ENCODE results near the gene BCDIN3D.

BCDIN3D gene

DNA sequence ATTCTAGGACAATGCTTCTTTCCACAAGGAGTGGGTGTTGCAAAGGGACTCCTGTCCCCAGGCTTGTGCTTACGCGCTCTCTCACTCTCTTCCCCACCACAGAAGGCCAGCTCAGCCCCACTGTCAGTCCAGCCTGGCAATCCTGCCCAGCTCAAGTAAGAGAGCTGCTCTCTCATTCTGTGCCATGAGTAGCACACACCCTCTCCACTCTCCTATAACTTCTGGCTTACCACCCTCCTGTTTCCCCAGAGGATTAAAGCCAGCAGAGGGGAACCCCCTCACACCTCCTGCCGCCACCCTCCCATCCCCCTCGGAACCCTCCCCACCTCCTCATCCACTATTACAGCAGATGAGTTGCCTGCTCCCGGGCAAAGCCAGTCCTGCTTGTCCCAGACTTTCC lies 31.8 kb downstream of the BCDIN3D start:
- no peak overlapping the region for H3K4me3 ChIP-seq (ENCODE audit: low read length)
- no peak overlapping the region for H3K9ac ChIP-seq (ENCODE audit: low read length)
- peaks cover 32% of the 10 kb centered on the region for H3K4me1 ChIP-seq (ENCODE audit: control insufficient read depth, insufficient read depth, low read length)
- no peaks in the 10 kb centered on the region for H3K9me3 ChIP-seq (ENCODE audit: control insufficient read depth, low read length)
- H3K36me3 ChIP-seq (ENCODE audit: control insufficient read depth, insufficient read depth, low read length, severe bottlenecking) = peaks cover 29% of the 10 kb centered on the region
- DNase-seq (ENCODE audit: low read depth) = no peak
- H3K27me3 ChIP-seq (replicated peaks; ENCODE audit: control insufficient read depth, insufficient read depth, low read length) = no peaks in the 10 kb centered on the region

DNA sequence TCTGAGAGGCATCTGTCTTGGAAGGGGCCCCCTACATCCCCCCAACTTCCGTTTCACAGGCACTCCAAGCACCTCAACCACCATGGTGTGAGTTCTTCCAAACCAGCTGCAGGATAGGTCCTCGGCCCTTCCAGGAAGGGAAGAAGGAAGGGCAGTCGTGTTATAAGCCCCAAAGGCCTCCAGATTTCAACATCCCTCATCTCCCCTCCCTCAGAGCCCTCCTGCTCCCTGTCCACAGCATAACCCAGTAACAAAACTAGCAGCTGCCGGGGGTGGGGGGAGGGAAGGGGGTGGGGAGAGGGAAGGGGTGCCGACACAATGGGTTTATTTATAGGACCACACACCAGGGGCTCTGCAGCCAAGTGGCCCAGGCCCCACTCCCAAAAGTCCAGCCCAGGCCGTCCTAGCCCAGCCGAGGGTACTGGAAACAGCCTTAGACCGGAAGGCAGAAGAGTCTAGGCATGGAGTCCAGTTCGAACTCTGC lies 33.0 kb downstream of the BCDIN3D start:
- DNase-seq (ENCODE audit: low read depth) = no peak
- H3K9me3 ChIP-seq (ENCODE audit: control insufficient read depth, low read length) = no peaks in the 10 kb centered on the region
- no peaks in the 10 kb centered on the region for H3K27me3 ChIP-seq (replicated peaks; ENCODE audit: control insufficient read depth, insufficient read depth, low read length)
- H3K36me3 ChIP-seq (ENCODE audit: control insufficient read depth, insufficient read depth, low read length, severe bottlenecking) = peaks cover 28% of the 10 kb centered on the region
- H3K4me1 ChIP-seq (ENCODE audit: control insufficient read depth, insufficient read depth, low read length) = peaks cover 33% of the 10 kb centered on the region
- peak overlapping the region; percentile 68 for H3K9ac ChIP-seq (ENCODE audit: low read length)
- no peak overlapping the region for H3K4me3 ChIP-seq (ENCODE audit: low read length)

DNA sequence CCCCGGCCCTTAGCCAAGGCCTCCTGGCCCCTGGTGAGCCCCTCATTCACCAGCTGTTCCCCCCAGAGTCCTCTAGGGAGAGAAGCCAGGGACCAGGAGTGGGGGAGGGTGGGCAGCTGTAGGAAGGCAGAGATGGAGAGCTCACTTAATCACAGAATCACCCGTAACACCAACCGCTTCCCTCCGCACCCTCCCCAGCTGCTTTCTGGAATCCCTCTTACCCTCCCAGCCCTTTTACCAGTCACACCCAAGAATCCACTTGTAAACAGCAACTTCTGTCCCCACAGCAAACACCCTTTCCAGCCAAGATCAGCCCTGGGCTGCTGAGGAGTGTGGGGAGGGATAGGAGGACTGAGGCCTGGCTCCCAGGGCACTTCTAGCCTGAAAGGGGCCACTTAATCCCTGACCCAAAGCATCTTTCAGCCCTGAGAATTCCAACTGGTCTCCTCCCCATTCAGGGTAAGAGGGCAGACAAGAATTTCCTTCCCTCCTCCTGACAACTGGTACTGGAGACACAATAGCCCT lies 33.5 kb downstream of the BCDIN3D start:
- DNase-seq (ENCODE audit: low read depth) = no peak

DNA sequence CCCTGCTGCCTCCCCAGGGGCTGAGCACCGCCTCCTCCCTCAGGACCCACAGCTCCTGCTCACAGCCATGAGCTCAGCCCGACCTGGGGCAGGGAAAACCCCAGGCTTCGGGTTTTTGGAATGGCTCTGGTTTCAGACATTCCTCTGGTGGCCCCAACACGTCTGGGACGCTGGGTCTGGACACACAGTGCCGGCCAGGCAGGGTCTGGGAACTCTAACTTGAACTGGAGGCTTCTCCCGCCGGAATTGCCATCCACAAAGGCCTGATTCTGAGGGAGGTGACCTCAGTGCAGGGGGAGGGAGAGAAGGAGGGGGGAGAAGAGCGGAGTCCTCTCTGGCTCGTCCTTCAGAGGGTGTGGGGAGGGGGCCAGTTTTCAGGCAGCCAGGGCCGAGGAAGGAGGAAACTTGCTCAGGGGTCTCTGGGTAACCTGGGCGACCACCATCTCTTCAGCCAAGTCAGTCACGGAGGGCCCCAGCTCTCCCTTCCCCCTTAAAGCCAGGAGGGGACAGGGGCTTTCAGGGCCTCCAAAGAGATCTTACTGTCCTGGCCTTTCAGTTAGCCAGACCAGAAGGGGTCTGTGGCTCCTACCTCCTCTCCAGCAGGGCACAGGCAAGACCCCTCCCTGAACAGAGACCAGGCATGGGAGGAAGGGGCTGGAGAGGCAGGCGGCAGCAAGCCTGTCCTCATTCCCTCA lies 34.1 kb downstream of the BCDIN3D start:
- H3K9me3 ChIP-seq (ENCODE audit: control insufficient read depth, low read length) = no peaks in the 10 kb centered on the region
- H3K4me3 ChIP-seq (ENCODE audit: low read length) = peak overlapping the region; percentile 48
- H3K4me1 ChIP-seq (ENCODE audit: control insufficient read depth, insufficient read depth, low read length) = peaks cover 33% of the 10 kb centered on the region
- H3K9ac ChIP-seq (ENCODE audit: low read length) = peak overlapping the region; percentile 68
- H3K27me3 ChIP-seq (replicated peaks; ENCODE audit: control insufficient read depth, insufficient read depth, low read length) = no peaks in the 10 kb centered on the region
- H3K36me3 ChIP-seq (ENCODE audit: control insufficient read depth, insufficient read depth, low read length, severe bottlenecking) = peaks cover 34% of the 10 kb centered on the region
- DNase-seq (ENCODE audit: low read depth) = peak; percentile 51

More for the DNA sequence above, 33.5 kb downstream of the BCDIN3D start:
- H3K4me3 ChIP-seq (ENCODE audit: low read length) = peak overlapping the region; percentile 48
- H3K36me3 ChIP-seq (ENCODE audit: control insufficient read depth, insufficient read depth, low read length, severe bottlenecking) = peaks cover 28% of the 10 kb centered on the region
- H3K9ac ChIP-seq (ENCODE audit: low read length) = peak overlapping the region; percentile 68
- no peaks in the 10 kb centered on the region for H3K27me3 ChIP-seq (replicated peaks; ENCODE audit: control insufficient read depth, insufficient read depth, low read length)
- no peaks in the 10 kb centered on the region for H3K9me3 ChIP-seq (ENCODE audit: control insufficient read depth, low read length)
- peaks cover 33% of the 10 kb centered on the region for H3K4me1 ChIP-seq (ENCODE audit: control insufficient read depth, insufficient read depth, low read length)

DNA sequence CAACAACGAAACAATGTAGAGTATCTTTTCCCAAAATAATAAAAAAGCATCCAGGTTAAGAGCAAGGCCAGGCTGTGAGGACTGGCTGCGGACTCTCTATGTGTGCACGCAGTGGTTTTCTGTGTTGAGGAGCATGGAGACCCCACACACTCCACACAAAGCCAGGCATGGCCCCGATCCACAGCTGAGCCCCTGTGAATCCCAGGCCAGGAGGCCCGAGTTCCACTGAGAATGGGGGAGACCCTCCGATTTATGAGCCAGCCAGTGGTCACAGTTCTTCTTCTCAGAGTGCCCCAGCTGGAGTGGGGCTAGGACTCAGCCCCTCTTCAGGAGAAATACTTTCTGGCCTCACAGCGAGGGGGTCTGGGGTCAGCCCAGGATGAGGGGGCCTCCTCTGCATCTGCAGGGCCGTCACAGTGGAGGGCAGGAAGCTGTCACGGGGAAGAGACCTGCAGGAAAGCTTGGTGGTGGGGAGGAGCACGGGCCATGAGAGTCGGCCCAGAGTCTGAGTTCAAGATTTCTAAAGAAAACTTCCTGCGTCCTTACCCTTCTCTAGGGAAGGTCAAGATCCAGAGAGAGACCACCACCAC lies 34.8 kb downstream of the BCDIN3D start:
- Histone ChIP-seq H3K36me3 (ENCODE audit: control insufficient read depth, insufficient read depth, low read length, severe bottlenecking) (peaks cover 40% of the 10 kb centered on the region), H3K9me3 (ENCODE audit: control insufficient read depth, low read length) (no peaks in the 10 kb centered on the region), H3K4me3 (ENCODE audit: low read length) (no peak overlapping the region), H3K9ac (ENCODE audit: low read length) (no peak overlapping the region), H3K4me1 (ENCODE audit: control insufficient read depth, insufficient read depth, low read length) (peaks cover 33% of the 10 kb centered on the region), H3K27me3 (replicated peaks; ENCODE audit: control insufficient read depth, insufficient read depth, low read length) (no peaks in the 10 kb centered on the region)
- no peak for DNase-seq (ENCODE audit: low read depth)

DNA sequence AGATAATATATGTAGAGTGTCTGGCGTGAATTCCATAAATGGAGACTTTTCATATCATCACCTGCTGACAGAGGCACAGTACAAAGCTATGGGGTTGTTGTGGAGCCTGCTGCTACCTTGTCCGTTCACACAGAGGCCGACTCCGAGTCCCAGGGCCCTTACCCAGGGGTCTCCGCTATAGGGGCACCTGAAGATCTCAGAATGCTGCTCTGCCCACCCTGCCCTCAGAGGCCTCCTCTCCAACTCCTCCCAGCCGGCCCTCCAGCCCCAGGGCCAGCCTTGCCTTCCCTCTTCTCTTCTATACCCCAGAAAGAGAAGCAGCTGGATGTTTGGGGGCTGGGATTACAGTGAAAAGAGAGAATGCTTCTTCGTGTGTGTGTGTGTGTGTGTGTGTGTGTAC lies 36.0 kb downstream of the BCDIN3D start:
- H3K36me3 ChIP-seq (ENCODE audit: control insufficient read depth, insufficient read depth, low read length, severe bottlenecking) = peaks cover 47% of the 10 kb centered on the region
- H3K9me3 ChIP-seq (ENCODE audit: control insufficient read depth, low read length) = no peaks in the 10 kb centered on the region

DNA sequence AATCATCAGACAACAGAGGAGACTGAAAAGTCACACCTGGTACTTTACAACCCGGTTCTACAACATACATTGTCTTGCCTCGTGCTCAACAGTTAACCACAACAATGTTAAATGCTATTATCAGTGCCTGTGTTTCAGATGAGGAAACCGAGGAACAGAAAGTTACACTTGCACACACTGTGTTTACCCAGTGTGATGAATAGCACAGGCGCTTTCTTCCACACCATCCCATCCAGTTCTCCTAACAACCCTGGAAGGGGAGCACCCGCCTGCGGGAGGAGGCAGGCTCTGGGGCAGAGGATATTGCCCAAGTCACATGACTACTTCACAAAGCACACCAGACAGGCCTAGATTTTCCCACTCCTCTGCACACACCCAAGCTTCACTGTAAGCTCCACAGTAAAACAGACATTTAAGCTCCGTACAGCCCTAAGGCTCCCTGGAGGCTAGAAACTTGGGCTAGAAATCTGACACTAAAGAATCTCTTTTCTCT lies 36.5 kb downstream of the BCDIN3D start:
- Histone ChIP-seq H3K9ac (ENCODE audit: low read length) (peak overlapping the region; percentile 6), H3K36me3 (ENCODE audit: control insufficient read depth, insufficient read depth, low read length, severe bottlenecking) (peaks cover 52% of the 10 kb centered on the region), H3K27me3 (replicated peaks; ENCODE audit: control insufficient read depth, insufficient read depth, low read length) (no peaks in the 10 kb centered on the region), H3K9me3 (ENCODE audit: control insufficient read depth, low read length) (no peaks in the 10 kb centered on the region), H3K4me1 (ENCODE audit: control insufficient read depth, insufficient read depth, low read length) (peaks cover 38% of the 10 kb centered on the region), H3K4me3 (ENCODE audit: low read length) (no peak overlapping the region)
- no peak for DNase-seq (ENCODE audit: low read depth)

More for the DNA sequence above, 36.0 kb downstream of the BCDIN3D start:
- Histone ChIP-seq H3K4me1 (ENCODE audit: control insufficient read depth, insufficient read depth, low read length) (peaks cover 33% of the 10 kb centered on the region), H3K9ac (ENCODE audit: low read length) (peak overlapping the region; percentile 6), H3K27me3 (replicated peaks; ENCODE audit: control insufficient read depth, insufficient read depth, low read length) (no peaks in the 10 kb centered on the region), H3K4me3 (ENCODE audit: low read length) (no peak overlapping the region)
- DNase-seq (ENCODE audit: low read depth) = no peak

DNA sequence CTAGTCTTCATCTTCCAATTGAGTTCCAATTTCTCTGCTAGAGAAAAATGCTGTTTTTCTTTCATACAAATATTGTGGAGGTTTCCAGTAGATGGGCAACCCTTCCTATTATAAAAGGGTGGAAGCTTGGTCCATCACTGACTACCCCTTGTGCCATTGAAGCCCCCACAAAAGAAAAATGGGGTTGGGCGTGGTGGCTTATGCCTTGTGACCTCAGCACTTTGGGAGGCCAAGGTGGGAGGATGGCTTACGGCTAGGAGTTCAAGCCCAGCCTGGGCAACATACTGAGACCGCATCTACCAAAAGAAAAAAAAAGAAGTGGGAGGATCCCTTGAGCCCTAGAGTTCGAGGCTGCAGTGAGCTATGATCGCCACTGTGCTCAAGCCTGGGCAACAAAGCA lies 37.5 kb downstream of the BCDIN3D start:
- DNase-seq (ENCODE audit: low read depth) = no peak
- peaks cover 61% of the 10 kb centered on the region for H3K36me3 ChIP-seq (ENCODE audit: control insufficient read depth, insufficient read depth, low read length, severe bottlenecking)
- no peak overlapping the region for H3K4me3 ChIP-seq (ENCODE audit: low read length)
- no peaks in the 10 kb centered on the region for H3K27me3 ChIP-seq (replicated peaks; ENCODE audit: control insufficient read depth, insufficient read depth, low read length)
- H3K9me3 ChIP-seq (ENCODE audit: control insufficient read depth, low read length) = no peaks in the 10 kb centered on the region
- peaks cover 47% of the 10 kb centered on the region for H3K4me1 ChIP-seq (ENCODE audit: control insufficient read depth, insufficient read depth, low read length)
- H3K9ac ChIP-seq (ENCODE audit: low read length) = no peak overlapping the region

DNA sequence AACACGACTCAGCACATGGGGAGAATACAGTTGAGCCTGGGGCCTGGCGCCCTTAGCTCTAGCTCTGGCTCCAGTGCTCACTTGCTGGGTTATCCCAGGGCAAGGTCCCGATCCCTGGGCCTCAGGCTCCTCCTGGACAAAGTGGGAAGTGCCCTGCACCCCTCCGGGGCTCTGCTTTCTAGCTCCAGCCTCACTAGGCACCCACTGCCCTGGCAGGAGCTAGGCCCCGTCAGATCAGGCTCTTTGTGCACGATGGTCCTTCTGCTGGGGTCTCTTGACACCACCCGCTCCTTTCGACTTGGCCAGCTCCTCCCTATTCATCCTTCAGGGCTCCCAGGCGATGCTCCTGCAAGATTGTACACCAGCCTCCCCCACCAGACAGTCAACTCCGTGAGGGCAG lies 38.1 kb downstream of the BCDIN3D start:
- H3K4me1 ChIP-seq (ENCODE audit: control insufficient read depth, insufficient read depth, low read length) = peaks cover 48% of the 10 kb centered on the region
- H3K4me3 ChIP-seq (ENCODE audit: low read length) = no peak overlapping the region
- DNase-seq (ENCODE audit: low read depth) = no peak
- H3K9ac ChIP-seq (ENCODE audit: low read length) = no peak overlapping the region
- H3K36me3 ChIP-seq (ENCODE audit: control insufficient read depth, insufficient read depth, low read length, severe bottlenecking) = peaks cover 67% of the 10 kb centered on the region
- H3K9me3 ChIP-seq (ENCODE audit: control insufficient read depth, low read length) = no peaks in the 10 kb centered on the region
- no peaks in the 10 kb centered on the region for H3K27me3 ChIP-seq (replicated peaks; ENCODE audit: control insufficient read depth, insufficient read depth, low read length)

DNA sequence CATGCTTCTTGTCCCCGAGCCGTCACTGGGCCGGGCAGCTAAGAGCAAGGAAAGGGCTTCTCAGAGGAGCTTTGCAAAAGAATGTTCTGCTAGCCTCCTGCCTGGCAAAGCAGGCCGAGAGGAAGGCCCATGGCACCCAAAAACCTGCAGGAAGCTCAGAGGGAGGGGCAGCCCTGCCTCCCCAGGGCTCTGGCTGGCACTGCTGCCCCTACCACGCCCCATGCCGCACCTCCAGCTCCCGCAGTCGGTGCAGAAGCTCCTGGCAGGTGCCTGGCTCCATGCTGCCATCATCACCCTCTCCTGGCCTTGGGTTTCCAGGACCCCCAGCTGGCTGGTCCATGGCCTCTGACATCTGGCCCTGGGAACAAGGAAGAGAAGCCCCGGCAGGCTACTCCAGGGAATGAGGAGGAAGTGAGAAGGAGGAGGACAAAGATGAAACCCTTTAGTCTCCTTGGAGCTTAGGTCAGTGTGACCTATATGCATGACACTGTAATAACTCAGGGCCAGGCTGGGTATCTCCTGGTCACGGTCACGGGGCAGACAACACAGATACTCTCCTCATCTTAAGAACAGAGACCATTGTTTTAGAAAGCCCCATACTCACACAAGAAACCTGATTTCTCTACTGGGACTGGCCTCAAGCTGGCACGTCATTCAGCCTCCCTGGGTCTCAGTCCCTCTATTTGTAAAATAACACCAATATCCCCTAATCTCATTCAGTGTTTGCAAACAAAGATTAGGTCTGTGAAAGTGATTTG lies 39.0 kb downstream of the BCDIN3D start:
- H3K4me3 ChIP-seq (ENCODE audit: low read length) = no peak overlapping the region
- H3K4me1 ChIP-seq (ENCODE audit: control insufficient read depth, insufficient read depth, low read length) = peaks cover 38% of the 10 kb centered on the region
- H3K36me3 ChIP-seq (ENCODE audit: control insufficient read depth, insufficient read depth, low read length, severe bottlenecking) = peaks cover 74% of the 10 kb centered on the region
- H3K9ac ChIP-seq (ENCODE audit: low read length) = no peak overlapping the region
- H3K9me3 ChIP-seq (ENCODE audit: control insufficient read depth, low read length) = no peaks in the 10 kb centered on the region
- H3K27me3 ChIP-seq (replicated peaks; ENCODE audit: control insufficient read depth, insufficient read depth, low read length) = no peaks in the 10 kb centered on the region
- no peak for DNase-seq (ENCODE audit: low read depth)

Measured in adipocyte (in vitro differentiated cells).